GM13976 (cell line): ENCODE measurements around the gene HOXD1.
A peak's percentile ranks its signal among the peaks of the same experiment; 100 is the strongest.

Experiments used
- DNase-seq: peaks from one replicate; pipeline ENCODE4 v3.0.0; 2012; ENCODE audit warnings: low spot score
- CTCF ChIP-seq: IDR thresholded peaks from 2 replicates; pipeline ENCODE4 v1.5.1; 2012; ENCODE audit warnings: borderline replicate concordance, mild to moderate bottlenecking; ENCODE audit not compliant: insufficient read depth; ENCODE audit errors: extremely low read depth, missing control alignments, control extremely low read depth
- in situ Hi-C: fragments of 300-500 bp; cut with MboI; formaldehyde crosslinking; loops from one replicate; pipeline ENCODE4 v1.12.0; 2022; ENCODE audit warnings: low sequenced_read_pairs, mixed read lengths, inconsistent platforms; ENCODE audit not compliant: unreplicated experiment

The HOXD1 gene

GRCh38 chr2:176187899-176188773 is at the start of gene HOXD1:
TSS of gene HOXD1 (plus strand) at chr2:176188668. CDS start at chr2:176188802, 134 bp downstream.
- peak; percentile 65 for DNase-seq
- in situ Hi-C loops, result no loop called here
- TF ChIP-seq CTCF, result no peak

- in situ Hi-C loops, result loop anchor here (25.0 kb wide), 1 partner anchor 673 kb away; no protein-coding TSS in a partner anchor
- TF ChIP-seq CTCF, result no peak
- no peak for DNase-seq
Observed at GRCh38 chr2:176138923-176139660, 49.4 kb upstream of the HOXD1 start.

- no peak for DNase-seq
- in situ Hi-C loops, result loop anchor here (10.0 to 25.0 kb wide), 4 partner anchors 315 to 672 kb away; no protein-coding TSS in a partner anchor
- no peak for TF ChIP-seq CTCF
Observed at GRCh38 chr2:176139661-176140512, 48.6 kb upstream of the HOXD1 start.

- in situ Hi-C loops, result loop anchor here (10.0 to 25.0 kb wide), 4 partner anchors 314 to 672 kb away; no protein-coding TSS in a partner anchor
- DNase-seq, result peak; percentile 94
- peak; percentile 95 for TF ChIP-seq CTCF
Observed at GRCh38 chr2:176140513-176141317, 47.8 kb upstream of the HOXD1 start.

- DNase-seq, result no peak
- in situ Hi-C loops, result loop anchor here (10.0 to 25.0 kb wide), 4 partner anchors 313 to 670 kb away; no protein-coding TSS in a partner anchor
- TF ChIP-seq CTCF, result no peak
Observed at GRCh38 chr2:176142281-176142680, 46.2 kb upstream of the HOXD1 start.
